Kidney (tissue), 14 donors: ENCODE measurements around the gene KIAA1191. TPM values are rescaled to one million over a fixed set of nuclear protein-coding genes. Genes with fewer than 3 reads are reported as not detected.

Experiments
- DNase-seq, 5 donors: peaks; one replicate each; pipeline ENCODE4 v3.0.0-alpha.2; 2013 to 2020
- FAIRE-seq: peaks from 2 replicates; lab custom pipeline; 2012; peaks lifted over from hg19 to GRCh38; lab: Jason Lieb, UNC
- H3K27ac ChIP-seq, 2 donors: one replicate each; pipeline ENCODE4 v1.7.0; 2013; ENCODE audit warnings: low read depth in 2 of 2, low read length in 2 of 2, inconsistent platforms in 1 of 2
- H3K27me3 ChIP-seq: one replicate; pipeline ENCODE4 v1.7.1; 2013; ENCODE audit warnings: low read length, inconsistent platforms; ENCODE audit not compliant: control insufficient read depth, insufficient read depth
- H3K36me3 ChIP-seq, 3 donors: one replicate each; pipeline versions ENCODE4 v1.7.0 to v1.7.1; 2013; ENCODE audit warnings: low read length in 3 of 3, control low read depth in 1 of 3, inconsistent platforms in 1 of 3; ENCODE audit not compliant: insufficient read depth in 3 of 3, control insufficient read depth in 2 of 3
- H3K4me1 ChIP-seq, 3 donors: one replicate each; pipeline versions ENCODE4 v1.7.0 to v1.7.1; 2013; ENCODE audit warnings: low read length in 3 of 3, inconsistent platforms in 1 of 3, low read depth in 1 of 3; ENCODE audit not compliant: control insufficient read depth in 2 of 3, insufficient read depth in 2 of 3
- H3K4me3 ChIP-seq, 3 donors: one replicate each; pipeline versions ENCODE4 v1.7.0 to v1.8.1; 2013; ENCODE audit warnings: low read length in 3 of 3, control low read depth in 1 of 3, inconsistent platforms in 1 of 3
- H3K9ac ChIP-seq, 3 donors: one replicate each; pipeline versions ENCODE4 v1.7.0 to v1.7.1; 2013; ENCODE audit warnings: low read length in 3 of 3, control low read depth in 1 of 3, inconsistent platforms in 1 of 3
- H3K9me3 ChIP-seq, 3 donors: one replicate each; pipeline versions ENCODE4 v1.7.0 to v1.7.1; 2013; ENCODE audit warnings: low read length in 3 of 3, control low read depth in 1 of 3, inconsistent platforms in 1 of 3; ENCODE audit not compliant: control insufficient read depth in 2 of 3, insufficient read depth in 1 of 3
- intact Hi-C: fragments of 100-400 bp; cut with DNase I; formaldehyde crosslinking; loops from one replicate; pipeline ENCODE4 v1.11.1; 2022
- polyA plus RNA-seq: library from polyadenylated mRNA; stranded (reverse); fragments of 350-450 nt; fragmentation: Illumina TruSeq; extraction: RNeasy Lipid Tissue Mini Kit (QIAGEN cat#74804); gene quantifications from one replicate; pipeline ENCODE4 v1.2.3, GENCODE V29; 2014; ENCODE audit warnings: low read depth, low replicate concordance; ENCODE audit not compliant: insufficient read depth
- total RNA-seq: library from RNA; stranded (reverse); fragmentation: NEBNext Ultra II Directional; extraction: Animal tissue kit (Norgen Biotek cat#: 25700); gene quantifications from one replicate; pipeline ENCODE4 v1.2.1, GENCODE V29; 2021
- TF ChIP-seq, protein P1 (sequence below): IDR thresholded peaks from 3 replicates; pipeline ENCODE4 v1.5.1; 2012; ENCODE audit warnings: mild to moderate bottlenecking, moderate library complexity, borderline replicate concordance; ENCODE audit not compliant: insufficient read depth; ENCODE audit errors: extremely low read depth
- donor health status: control.
- donor health status: control.
- donor health status: control.
- donor health status: control.
- donor health status: control.
- donor health status: DM: yes; HTN: yes; CAD: no.
- donor health status: Normal renal cell carcinoma (clear cell type).

Gene KIAA1191
- total and polyA plus RNA-seq, 2 donors from 2014 or later, result 109 to 208 TPM

DNA sequence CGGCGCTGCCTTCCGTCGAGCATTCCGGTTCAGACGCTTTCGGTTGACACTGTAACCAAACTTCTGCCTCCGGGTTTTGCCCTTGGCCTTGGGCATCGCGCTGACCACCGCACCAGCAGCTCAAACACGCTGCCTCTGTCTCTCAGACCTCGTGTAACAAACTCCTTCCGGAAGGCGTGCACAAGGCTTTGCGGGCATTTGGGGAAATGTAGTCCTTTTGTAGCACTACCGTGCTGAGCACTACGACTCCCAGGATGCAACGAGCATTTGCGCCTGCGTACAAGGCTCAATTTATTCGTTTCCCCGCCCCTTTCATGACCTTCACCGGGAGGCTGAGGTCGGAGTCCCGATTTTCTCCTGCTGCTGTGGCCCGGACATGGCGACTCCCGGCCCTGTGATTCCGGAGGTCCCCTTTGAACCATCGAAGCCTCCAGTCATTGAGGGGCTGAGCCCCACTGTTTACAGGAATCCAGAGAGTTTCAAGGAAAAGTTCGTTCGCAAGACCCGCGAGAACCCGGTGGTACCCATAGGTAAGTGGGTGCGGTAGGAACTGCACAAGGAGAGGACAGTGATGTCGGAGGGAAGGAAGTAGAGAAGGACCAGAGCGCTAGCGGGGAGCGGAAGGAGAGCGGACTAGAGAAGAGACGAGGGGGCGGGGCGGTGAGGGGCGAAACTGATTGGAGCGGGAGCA is 27.0 kb upstream of the KIAA1191 start, which contains the start of the genes HIGD2A and NOP16:
TSS of gene HIGD2A (plus strand) at position 308 of the 691 bp plus-strand sequence. CDS start at position 377, 69 bp downstream.
TSS of gene NOP16 (minus strand) at position 155 of the 691 bp plus-strand sequence. CDS start at position 96, 59 bp downstream.
- Histone ChIP-seq H3K36me3 (peaks cover 0 to 42% (median 13%) of the 10 kb centered on the region in 3 donors), H3K27me3 (no peaks in the 10 kb centered on the region), H3K27ac (peak within 1 kb of the TSS; percentile 99 to 100), H3K9me3 (no peaks in the 10 kb centered on the region), H3K4me3 (peak within 1 kb of the TSS; percentile 95 to 97 (median 97)), H3K4me1 (peaks cover 0 to 8% (median 6%) of the 10 kb centered on the region in 3 donors), H3K9ac (peak within 1 kb of the TSS; percentile 89 to 98 (median 92))
- peak; percentile 99 to 100 (median 100) for DNase-seq
- intact Hi-C loops, result no loop called here
- peak; percentile 68 for FAIRE-seq
- TF ChIP-seq, protein P1, sequence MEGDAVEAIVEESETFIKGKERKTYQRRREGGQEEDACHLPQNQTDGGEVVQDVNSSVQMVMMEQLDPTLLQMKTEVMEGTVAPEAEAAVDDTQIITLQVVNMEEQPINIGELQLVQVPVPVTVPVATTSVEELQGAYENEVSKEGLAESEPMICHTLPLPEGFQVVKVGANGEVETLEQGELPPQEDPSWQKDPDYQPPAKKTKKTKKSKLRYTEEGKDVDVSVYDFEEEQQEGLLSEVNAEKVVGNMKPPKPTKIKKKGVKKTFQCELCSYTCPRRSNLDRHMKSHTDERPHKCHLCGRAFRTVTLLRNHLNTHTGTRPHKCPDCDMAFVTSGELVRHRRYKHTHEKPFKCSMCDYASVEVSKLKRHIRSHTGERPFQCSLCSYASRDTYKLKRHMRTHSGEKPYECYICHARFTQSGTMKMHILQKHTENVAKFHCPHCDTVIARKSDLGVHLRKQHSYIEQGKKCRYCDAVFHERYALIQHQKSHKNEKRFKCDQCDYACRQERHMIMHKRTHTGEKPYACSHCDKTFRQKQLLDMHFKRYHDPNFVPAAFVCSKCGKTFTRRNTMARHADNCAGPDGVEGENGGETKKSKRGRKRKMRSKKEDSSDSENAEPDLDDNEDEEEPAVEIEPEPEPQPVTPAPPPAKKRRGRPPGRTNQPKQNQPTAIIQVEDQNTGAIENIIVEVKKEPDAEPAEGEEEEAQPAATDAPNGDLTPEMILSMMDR, result no peak

DNA sequence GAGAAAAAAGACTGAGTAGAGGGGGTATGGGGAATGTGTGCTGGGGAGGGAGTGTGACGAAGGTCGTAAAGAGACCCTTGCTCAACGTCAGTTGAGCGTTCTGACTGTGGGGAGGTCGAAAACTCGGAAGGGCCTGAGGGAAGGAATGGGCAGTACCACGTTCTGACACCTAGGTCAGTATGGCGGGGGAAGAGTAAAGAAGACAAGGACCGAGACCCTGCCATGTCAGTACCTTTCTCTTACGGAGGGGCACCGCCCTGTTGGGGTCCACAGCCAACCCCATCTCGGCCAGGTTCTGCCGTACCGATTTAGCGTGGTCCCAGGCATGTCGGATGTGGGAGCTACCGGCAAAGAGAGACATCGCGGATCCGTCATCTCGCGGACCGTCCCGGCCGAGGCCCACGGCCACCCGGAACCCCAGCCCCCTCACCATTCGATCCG is 26.5 kb upstream of the KIAA1191 start:
- TF ChIP-seq, protein P1, result no peak
- Histone ChIP-seq H3K27ac (no peak overlapping the region), H3K9ac (peak overlapping the region; percentile 89 to 98 (median 92)), H3K9me3 (no peaks in the 10 kb centered on the region), H3K27me3 (no peaks in the 10 kb centered on the region), H3K4me3 (peak overlapping the region; percentile 95 to 97 (median 97)), H3K4me1 (peaks cover 0 to 8% (median 6%) of the 10 kb centered on the region in 3 donors), H3K36me3 (peaks cover 0 to 36% (median 12%) of the 10 kb centered on the region in 3 donors)
- DNase-seq, result peak in 2 of 5 donors; percentile 28 to 54
- intact Hi-C loops, result no loop called here
- no peak for FAIRE-seq

DNA sequence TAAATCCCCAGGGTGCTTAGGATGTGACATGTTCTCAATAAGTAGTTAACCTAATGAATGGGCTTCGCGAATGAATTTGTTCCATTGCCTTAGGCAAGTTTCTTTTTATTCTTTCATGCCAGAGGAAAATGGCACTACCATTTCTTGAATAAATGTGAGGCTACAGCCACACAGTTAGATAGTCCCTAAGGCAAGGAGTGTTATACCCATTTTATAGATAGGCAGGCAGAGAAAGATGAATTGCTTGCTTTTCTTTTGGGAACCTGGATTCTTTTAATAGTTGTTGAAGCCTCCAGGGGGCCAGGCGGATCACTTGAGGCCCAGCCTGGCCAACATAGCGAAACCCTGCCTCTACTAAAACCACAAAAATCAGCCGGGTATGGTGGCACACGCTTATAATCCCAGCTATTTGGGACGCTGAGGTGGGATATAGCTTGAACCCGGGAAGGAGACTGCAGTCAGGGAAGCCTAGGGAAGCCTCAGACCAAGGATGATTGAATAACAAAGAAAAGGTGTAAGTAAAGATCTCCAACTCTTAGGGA is 25.9 kb upstream of the KIAA1191 start:
- Histone ChIP-seq H3K9me3 (no peaks in the 10 kb centered on the region), H3K36me3 (peaks cover 0 to 31% (median 14%) of the 10 kb centered on the region in 3 donors), H3K4me1 (peaks cover 0 to 8% (median 6%) of the 10 kb centered on the region in 3 donors), H3K27me3 (no peaks in the 10 kb centered on the region), H3K9ac (peak overlapping the region; percentile 89 to 98 (median 92)), H3K4me3 (peak overlapping the region; percentile 95 to 97 (median 97)), H3K27ac (no peak overlapping the region)
- intact Hi-C loops, result no loop called here
- TF ChIP-seq, protein P1, result no peak
- FAIRE-seq (no peak), DNase-seq (no peak)
